NCI-H1930 (cell line): Measurements from ENCODE around the gene PREX1.

Experiments used
- DNase-seq, 2 experiments: peaks; one replicate each; lab custom pipeline; 2025; lab: John Stamatoyannopoulos, UW

The PREX1 gene

DNA sequence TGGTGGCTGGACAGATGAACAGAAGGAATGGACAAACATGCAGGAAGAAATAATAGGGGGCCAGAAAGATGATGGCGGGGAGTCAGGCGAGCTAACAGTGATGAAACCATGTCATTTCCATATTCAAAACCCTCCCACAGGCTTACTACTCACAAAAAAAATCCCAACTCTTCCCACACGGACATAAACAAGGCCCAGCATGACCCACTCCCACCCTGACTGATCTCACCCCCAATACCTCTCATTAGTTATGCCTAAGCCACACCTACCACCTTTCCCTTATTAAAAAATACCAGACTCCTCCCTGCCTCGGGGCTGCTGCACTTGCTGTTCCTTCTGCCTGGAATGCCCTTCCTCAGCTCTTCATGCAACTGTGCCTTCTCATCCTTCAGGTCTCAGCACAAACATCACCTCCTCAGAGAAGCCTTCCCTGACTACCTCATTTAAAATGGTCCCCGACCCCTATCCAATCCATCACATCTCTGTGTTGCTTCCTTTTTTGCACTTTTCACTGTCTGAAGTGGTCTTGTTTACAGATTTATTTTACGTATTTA lies 145.8 kb downstream of the PREX1 start:
- no peak for DNase-seq

DNA sequence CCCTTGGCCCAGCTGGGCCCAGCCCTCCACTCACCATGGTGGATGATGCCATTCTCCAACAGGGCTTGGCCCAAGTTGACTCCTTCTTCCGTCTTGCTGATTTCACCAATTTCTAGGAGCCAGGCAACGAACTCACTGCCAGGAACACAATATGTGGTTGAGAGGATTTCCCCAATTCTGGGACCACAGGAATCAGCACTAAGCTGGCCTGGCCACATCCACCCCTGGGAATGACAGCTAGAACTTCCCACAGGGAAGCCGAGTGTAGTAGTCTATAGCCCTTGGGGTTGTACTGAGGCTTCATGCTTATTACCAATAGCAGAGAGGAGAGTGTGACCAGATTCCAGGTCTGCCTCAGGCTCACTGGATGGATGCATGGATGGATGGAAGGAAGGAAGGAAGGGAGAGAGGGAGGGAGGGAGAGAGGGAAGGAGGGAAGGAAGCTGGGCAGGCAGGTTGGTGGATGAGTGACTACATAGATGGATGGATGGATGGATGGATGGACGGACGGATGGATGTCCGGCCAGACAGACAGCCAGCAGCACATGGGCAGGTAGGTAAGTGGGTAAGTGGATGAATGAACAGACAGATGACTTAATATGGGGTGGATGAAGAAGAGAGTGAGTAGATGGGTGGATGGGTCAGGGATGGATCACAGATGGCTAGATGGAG lies 146.5 kb downstream of the PREX1 start:
- no peak for DNase-seq

DNA sequence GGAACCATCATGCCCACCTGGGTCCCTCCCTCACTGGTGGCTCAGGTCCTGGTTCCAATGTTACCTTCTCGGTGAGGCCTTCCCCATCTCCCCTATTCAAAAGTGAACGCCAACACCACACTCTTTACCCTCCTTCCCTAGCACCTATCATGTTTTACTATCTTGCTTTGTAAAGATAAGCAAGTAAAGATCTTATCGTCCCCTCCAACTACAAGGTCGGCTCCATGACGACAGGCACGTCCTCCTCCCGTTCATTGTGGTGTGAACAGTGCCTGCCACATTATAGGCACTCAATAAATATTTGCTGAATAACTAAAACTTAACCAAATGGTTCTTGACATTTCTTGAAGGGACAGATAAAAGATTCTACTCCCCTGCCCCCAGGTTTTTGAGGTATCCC lies 147.1 kb downstream of the PREX1 start:
- DNase-seq: no peak

DNA sequence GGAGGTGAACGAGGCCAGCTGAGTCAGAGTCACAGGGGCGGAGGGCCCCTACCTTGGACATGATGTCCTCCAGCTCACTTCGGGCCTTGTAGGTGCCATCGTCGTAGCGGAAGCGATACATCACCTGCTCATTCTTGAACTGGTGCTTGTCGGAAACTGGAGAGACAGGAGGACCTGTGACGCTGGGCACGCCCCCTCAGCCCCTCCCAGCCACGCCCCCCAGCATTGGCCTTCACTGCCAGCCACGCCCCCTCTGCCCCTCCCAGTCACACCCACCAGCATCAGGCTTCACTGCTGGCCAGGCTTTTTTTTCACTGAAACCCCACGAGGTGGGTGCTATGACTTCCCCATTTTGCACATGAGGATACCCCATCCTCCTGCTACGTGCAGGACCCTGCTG lies 148.2 kb downstream of the PREX1 start:
- DNase-seq: no peak

DNA sequence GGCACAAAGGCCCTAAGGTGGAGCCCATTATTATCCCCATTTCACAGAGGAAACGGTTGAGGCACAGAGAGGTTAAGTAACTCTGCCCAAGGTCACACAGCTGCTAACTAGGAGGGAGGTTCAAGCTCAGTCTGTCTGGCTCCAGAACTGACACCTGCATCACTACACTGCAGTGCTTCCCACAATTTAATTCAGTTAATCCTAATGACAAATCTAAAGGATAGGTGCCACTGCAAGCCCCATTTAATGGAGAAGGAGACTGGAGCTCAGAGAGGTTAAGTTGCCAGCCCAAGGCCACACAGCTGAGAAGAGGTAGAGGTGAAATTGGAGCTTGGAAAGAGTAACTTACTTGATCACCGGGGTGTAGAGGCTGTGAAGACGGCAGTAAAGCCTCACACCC lies 148.8 kb downstream of the PREX1 start:
- no peak for DNase-seq

DNA sequence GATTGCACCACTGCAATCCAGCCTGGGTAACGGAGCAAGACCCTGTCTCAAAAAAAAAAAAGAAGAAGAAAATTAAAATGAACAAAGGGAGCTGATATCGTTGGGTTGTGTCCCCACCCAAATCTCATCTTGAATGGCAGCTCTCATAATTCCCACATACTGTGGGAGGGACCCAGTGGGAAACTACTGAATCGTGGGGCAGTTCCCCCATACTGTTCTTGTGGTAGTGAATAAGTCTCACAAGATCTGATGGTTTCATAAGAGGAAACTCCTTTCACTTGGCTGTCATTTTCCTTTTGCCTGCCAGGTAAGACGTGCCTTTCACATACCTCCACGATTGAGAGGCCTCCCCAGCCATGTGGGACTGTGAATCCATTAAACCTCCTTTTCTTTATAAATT lies 149.4 kb downstream of the PREX1 start:
- no peak for DNase-seq

DNA sequence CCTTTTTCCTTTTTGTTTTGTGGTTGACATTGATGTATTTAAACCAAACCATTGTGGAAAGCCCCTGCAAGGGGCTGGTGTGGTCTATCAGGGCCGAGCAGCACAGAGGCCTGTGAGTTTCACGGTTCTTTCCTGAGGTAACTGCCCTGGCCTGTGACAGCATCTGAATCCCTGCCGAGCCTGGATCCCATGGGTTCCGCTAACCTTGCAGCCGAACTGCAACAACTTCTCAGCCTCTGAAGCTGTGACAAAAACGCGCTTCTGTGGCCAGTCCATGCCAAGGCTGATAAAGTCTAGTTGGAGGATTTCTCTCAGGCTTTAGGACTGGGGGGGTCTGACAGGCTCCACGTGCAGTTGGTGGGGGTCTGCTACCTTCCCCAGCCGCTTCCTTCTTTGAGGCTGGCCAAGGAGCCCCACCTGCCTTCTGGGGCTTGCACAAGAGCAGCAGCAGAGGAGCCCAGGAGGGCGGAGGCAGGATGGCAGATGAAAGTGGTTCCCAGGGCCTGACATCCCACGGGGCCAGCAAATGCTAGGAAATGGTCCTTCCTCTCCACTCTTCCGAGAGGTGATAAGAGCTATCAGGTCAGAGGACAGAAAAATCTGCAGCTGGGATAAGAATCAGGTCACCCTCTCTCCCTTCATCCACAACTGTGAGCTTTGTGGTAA lies 150.9 kb downstream of the PREX1 start:
- no peak for DNase-seq

DNA sequence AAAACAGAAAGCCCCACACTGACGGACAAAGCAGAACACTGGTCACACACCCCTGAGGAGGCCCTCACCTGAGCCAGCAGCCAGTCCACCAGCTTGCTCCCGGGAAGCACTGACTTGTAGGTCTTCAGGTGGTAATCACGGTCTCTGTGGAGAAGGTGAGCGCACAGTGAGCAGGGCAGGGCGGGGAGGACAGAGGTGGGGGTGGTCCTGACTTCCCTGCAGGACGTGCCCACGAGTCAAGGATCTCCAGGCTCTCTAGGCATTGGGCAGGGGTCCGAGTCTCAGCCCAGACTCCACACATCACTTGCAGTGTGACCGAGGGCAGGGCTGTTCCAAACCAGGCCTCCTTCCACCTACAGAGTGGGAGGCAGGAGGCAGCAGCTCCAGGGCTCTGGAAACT lies 151.7 kb downstream of the PREX1 start:
- DNase-seq: no peak

DNA sequence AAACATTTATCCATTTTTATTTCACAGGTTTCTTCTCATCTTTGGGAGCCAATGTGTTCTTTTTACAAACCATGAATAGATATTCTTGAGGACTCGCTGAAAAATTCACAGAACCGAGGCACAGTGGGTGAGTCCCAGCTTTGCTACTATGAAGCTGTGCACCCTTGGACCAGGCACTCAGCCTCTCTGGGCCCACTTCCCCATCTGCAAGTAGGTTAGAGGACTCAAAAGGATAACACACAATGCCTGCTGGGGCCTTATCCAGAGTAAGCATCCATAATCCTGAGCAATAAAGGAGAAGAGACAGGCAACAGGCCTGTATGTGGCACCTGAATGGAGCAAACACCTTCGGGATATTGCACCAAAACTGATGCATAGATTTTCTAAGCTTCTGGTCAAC lies 153.3 kb downstream of the PREX1 start:
- DNase-seq: no peak

DNA sequence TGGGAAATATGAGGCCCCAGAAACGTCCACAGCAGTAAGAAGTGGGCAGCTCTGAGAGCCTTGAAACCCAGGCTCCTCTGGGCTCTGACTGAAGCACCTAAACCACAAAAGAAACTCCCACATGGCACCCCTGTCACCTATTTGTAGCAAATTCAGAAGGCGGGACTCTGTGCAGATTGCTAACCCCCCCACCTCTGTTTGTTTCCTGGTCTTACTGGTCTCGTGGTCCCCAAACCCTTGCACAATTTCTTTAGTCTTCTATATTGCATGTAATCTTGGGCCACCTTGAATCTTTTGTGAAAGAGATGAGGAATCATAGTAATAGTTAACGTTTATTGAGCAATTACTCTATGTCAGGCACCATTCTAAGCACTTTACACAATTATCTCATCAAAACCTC lies 154.3 kb downstream of the PREX1 start:
- no peak for DNase-seq

DNA sequence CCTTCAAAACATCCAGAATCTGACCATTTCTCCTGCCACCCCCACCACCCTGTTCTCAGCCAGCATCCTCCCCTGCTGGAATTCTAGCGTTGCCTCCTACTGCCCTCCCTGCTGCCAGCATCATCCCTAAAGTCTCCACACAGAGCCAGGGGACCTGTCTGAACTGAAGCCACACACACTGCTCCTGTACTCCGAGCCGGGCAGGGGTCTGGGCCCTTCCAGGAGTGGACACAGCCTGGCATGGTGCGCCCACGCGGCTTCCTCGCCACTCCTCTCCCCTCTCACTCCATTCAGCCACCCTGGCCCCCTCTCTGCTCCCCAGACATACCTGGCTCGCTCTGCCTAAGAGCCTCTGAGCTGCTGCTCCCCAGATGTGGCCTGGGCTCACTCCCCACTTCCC lies 155.5 kb downstream of the PREX1 start:
- no peak for DNase-seq

DNA sequence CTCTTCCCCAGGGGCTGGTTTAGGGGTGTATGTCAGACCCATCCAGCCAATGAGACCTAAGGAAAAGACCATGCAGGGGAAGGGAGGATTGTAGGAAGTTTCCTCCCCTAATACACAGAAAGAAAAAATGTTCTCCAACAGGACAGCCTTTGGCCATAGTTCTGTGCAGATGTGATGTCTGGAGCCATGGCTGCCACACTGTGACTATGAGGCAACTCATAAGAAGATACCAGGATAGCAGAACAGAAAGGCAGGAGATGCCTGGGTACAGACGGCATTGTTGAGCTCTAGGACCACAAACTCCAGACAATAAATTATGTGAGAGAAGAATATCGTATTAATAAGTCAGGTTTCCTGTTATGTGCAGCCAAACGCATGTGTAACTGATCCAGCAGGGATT lies 156.7 kb downstream of the PREX1 start:
- no peak for DNase-seq

DNA sequence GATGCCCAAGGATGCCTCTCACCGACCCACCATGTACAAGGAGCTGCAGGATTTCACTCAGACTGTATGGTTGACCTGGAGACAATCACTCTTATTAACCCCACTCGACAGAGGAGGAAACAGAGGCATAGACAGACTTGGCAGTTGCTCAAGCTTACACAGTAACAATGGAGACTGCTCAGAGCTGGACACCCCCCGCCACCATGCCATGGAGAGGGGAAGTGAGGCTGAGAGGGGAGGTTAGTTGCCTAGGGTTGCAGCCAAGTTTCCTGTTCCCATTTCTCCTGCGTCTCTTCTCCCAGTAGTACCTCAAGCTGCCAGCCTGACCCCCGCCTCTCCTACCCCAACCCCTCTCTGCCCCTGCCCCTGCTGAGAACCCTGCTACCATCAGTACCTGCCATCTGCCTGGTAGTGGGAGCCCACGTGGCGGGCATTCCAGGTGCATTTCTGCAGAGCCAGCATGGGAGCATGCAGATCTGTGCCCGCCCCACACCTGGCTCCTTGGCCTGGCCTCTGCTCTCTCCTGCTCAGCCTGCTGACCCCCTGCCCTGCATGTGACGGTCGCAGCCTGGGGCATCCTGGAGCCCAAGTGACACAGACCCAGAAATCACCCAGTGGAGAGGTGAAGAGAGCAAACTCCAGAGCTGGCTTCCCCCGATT lies 157.7 kb downstream of the PREX1 start:
- no peak for DNase-seq

DNA sequence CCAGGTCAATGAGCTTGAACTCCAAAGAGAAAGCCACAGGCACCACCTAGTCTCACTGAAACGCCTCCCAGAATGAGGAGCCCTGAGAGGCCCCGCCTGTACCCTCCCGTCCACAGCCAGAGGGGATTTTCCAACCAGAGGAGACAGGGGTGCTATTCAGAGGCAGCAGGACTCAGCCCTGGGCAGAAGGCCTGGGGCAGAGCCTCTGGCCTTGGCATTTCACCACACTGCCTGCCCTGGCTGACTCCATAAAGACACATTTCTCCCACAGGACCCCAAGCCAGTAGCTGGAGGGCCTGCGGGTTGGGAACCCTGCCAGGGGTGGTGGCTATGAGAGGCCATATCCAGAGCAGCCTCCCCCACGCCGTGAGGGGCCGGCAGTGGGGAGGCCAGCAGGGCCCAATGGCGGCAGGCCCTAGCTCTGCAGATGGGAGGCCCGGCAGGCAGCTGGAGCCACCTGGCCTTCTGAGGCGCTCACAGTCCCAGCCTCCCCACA lies 159.3 kb downstream of the PREX1 start:
- no peak for DNase-seq

DNA sequence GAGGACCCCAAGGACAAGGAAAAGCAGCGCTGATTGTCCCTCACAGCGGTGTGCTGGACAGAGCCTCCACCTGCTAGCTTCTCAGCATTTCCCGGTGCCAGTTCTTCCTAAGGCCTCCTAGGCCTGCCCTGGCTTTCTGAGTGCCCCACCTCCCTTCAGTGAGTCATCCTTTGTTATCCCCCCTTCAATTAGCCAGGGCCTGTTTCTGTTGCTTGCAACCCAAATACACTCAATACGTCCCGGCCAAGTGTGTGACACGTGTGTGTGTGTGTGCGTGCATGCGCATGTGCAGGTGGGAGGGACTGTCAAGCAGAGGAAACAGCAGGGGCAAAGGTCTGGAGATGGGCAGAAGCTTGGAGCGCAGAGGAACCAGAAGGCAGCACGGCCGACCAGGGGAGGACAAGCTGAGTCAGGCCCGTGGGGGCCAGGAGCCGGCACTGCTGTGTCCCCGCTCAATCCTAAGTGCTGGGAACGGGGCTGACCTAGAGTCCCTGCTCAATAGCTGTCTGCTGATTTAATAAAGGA lies 159.8 kb downstream of the PREX1 start:
- no peak for DNase-seq

DNA sequence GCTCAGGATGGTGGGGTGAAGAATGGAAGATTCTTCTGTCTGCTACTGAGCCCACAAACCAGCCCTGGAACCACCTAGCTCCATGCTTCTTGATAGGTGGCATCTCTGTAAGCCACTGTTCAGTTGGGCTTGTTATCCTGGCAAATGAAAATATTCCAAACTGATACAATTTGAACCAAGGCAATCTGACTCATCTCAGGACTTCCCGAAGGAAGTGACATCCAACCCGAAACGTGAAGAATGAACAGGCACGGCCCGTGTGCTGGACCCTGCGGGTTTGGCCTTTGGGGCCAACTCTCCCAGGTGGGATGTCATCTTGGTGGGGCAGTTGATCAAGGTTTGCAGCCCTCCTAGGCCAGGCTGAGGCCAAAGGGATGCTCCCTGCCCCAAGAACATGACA lies 160.3 kb downstream of the PREX1 start:
- DNase-seq: no peak

DNA sequence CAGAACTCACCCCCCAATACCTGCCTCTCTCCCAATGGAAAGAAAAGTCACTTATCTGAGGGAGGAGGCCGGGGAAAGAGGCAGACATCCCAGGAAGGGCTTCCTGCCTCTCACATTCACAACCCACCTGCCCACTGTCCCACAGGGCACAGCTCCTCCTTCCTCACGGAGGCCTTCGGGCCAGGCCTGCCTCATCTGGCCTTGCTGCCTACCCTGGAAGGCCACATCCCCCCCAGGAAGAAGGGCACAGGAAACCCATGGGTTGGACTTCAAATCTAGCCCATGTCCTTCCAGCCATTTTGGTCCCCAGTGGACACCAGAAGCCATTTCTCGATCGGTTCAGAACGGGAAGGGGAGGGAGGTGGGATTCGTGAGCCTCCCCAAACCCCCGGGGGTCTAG lies 162.0 kb downstream of the PREX1 start:
- DNase-seq: no peak

DNA sequence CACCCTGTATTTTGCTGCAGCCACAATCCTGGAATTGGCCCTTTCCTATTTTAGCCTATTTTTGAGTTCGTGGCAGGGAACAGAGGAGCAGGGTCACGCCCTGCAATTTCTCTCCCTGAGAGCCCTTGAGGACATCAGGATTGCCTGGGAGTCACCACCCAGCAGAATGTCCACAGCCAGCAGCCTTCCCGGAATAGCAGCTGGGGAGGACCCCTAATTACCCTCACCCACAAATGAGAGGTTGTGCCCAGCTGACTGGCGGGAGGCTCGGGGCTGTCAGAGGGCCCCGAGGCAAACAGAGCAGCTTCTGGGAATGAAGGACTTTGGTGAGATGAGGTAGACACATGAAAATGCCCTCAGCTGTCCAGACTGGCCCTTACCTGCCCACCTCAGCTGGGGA lies 165.1 kb downstream of the PREX1 start:
- DNase-seq: no peak

DNA sequence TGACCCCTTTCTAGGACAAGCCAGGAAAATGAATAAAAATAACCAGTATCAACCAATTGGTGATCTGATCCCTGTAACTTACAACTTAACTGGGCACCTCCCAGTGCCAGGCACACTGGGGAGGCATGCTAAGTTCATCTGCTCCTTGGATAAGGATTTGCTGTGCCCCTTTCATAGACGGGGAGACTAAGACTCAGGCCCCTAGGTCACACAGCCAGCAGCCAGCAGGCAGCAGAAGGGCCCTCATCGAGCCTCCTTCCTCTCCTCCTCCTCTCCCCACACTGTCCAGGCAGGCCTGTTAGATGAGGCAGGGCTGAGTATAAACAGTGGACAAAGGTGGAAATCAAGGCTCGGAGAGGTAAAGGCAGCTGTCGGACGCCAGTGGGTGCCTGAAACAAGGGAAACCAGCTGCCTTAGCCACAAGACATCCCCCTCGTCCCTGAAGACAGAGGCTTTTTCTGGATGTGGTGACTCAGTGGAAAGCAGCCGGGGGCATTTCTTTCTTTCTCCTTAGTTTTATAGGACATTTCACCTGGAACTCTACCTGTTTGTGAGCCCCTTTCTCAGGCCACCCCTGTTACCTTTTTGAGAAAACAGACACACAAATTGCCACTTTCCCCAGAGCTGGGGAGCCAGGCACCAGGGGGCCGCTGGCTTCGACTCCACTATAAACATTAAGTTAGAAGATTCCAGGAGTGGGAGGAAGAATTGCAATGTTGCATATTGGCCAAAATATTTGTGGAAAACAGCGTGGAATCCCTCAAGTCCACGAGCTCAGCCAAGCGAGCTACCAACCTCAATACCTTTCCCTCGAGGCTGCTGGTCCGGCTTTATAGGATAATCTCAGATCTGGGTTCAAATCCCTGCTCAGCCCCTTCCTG lies 166.0 kb downstream of the PREX1 start:
- no peak for DNase-seq

DNA sequence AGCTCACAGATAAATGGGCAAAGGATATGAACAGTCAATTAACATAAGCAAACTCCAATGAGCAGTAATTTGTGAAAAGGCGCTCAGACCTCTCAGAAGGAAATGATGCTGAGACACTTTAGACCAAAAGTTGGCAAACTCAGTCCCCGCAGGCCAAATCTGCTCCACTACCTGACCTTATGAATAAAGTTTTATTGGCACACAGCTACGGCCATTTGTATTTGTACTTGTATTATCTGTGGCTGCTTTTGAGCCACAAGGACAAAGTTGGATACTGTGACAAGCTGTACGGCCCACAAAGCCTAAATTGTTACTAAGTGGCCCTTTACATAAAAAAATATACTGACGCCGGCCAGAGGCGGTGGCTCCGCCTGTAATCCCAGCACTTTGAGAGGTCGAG lies 167.0 kb downstream of the PREX1 start:
- DNase-seq: no peak

DNA sequence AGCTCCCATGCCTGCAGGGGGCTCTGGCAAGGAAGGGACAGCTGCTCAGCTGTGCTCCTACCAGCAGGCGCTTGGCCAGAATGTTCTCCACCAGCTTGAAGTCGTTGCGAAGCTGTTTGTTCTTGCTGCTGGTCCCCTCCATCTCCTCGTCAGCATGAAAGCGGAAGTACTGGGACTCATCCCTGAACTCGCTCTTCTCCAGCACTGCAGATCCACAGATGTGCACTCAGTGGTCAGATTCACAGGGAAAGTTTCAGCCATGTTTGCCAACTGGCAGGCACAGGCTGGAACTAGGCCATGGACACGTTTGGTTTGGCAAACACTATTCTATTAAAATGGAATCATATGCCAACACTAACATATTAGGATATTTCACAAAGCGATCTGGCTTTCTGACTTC lies 167.9 kb downstream of the PREX1 start:
- DNase-seq: no peak

DNA sequence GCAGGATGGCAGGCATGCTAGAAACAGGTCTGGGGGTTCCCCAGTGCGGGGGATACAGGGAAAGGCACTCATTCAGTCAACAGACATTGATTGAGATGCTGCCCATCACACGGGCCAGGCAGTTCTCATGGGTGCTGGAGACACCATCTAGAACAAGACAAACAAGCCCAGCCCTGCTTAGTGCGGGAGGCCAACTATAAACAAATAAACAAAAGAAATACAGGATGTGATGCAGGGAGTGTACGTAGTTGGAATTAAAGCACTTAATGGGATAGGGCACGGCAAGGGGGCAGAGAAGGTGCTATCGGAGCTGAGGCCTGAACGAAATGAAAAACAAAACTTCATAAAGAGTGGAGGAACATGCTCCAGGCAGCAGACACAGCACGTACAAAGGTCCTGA lies 169.3 kb downstream of the PREX1 start:
- no peak for DNase-seq
